ENCODE measurements around the gene CDADC1.
"Not testable (repeated sequence)": the region's sequence is repeated elsewhere in the genome, so short reads cannot be mapped to it uniquely, and the experiment has no call there.

The CDADC1 gene

DNA sequence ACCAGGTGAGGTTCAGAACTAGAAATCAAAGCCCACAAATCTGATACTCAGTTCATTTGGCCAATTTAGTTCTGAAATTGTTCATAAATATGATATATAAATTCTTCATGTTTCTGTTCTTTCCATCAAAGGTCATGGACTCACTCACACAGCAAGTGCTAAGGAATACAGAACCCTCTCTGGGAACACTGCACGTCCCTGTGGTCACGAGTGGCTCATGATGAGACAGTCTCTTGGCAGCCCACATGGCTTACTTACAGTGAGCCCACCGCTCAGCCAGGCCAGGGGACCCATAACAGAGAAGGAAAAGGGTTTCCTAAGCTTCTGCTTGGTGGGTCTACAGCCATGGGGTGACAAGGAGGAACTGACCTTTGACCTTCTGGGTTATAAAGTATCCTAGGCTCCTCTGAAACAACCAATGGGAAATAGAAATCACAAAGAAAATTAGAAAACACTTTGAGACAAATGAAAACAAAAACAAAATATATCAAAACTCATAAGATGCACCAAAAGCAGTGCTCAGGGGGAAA lies 67.4 kb downstream of the CDADC1 start:
- no peak for DNase-seq (ENCODE audit: low read depth)

DNA sequence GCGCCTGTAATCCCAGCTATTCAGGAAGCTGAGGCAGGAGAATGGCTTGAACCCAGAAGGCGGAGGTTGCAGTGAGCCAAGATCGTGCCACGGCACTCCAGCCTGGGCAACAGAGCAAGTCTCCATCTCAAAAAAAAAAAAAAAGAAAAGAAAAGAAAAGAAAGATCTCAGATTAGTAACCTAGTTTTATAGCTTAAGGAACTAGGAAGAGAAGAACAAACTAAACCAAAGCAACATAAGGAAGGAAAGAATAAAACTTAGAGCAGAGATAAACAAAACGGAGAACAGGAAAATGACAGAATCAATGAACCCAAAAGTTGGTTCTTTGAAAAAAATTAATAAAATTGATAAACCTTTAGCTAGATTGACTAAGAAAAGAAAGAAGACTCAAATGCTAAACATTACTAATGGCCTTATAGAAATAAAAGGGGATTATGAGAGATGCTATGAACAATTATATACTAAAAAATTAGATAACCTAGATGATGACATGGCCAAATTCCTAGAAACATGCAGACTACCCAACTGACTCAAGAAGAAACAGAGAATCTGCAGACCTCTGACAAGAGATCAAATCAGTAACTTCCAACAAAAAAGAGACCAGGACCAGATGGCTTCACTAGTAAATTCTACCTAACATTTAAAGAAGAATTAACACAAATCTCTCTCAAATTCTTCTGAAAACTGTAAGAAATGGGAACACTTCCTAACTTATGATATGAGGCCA lies 68.2 kb downstream of the CDADC1 start:
- DNase-seq (ENCODE audit: low read depth) = no peak

DNA sequence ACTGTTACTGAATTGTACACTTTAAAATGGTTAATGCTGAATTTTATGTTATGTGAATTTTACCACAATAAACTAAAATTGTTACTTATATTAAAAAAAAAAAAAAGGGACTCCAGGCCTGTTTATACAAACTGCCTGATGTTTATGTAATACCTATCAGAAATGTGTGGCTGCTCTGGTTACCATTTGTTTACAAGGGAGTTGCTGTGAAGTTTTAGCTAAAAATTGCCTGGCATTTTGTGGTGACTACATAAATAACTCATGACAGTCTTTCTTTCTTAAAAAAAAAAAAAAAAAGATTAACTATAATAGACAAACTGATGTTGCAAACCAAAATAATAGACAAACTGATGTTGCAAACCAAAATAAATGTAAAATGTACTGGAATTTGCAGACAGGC lies 71.8 kb downstream of the CDADC1 start:
- DNase-seq (ENCODE audit: low read depth) = no peak

DNA sequence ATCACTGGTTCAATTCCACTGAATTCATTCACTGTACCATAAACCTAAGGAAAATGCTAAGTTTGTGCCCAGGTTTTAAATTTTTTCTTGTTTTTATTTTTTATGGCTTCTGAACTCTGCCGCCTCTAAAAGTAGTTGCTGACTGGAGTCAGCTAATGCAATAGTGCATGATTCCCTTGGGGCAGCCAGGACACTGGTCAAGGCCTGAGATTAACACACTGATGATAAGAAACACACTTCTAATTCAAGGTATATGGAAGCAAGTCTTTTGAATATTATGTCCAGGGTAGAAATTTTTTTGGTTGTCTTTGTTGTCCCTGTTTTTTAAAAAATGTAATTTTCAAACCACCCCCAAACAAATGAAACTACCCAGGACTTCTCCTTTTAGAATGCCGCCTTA lies 72.2 kb downstream of the CDADC1 start:
- no peak for DNase-seq (ENCODE audit: low read depth)

DNA sequence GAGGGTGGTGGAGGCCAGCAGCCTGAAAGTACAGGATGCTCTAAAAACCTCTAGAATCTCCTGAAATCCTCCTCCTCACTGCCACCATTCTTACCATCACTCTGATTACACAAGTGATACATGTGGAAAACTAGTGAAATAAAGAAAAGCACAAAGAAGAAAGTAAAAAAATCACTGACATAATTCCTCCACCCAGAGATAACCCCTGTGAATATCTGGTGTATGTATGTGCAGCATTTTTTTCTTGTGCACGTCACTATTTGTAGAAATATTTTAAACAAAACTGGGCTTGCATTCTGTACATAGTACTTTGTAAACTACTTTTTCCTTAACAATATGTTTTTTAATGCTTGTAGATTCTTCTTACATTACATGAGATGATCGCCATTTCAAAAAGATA lies 73.2 kb downstream of the CDADC1 start:
- DNase-seq (ENCODE audit: low read depth) = no peak

DNA sequence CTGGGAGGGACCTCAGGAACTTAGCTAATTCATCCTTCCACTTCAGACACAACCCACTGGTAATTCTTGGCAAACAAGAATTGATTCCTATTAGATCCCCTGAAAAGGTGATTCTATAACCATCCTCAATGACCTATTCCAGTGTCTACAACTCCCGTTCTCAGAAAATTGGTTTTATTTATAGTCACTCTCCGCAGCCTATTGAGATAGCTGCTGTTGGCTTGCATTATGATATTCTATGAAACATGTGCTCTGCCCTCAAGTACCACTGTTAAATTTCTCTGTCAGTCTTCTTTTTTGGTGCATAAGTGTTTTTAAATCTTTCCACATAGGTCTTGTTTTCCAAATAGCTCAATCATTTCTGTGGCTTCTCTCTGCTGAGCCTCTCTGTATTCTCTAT lies 75.0 kb downstream of the CDADC1 start:
- no peak for DNase-seq (ENCODE audit: low read depth)

DNA sequence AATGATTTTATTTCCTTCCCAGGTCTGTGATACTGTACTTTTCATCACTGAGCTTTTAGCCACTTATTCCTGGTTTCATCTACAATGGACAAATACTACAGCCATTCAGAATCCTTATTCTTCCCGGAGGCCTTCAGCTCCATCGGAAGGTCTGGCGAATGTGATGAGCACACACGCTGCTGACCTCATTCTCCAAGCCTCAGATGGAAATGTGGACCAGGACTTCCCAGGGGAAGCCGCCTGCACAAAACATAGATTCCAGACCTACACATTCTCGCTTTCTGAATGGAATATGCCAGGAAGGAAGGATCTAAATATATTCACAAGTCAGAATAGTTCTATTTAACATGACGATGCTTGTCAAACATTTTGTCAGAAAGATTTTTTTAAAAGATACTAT lies 75.6 kb downstream of the CDADC1 start:
- no peak for DNase-seq (ENCODE audit: low read depth)

DNA sequence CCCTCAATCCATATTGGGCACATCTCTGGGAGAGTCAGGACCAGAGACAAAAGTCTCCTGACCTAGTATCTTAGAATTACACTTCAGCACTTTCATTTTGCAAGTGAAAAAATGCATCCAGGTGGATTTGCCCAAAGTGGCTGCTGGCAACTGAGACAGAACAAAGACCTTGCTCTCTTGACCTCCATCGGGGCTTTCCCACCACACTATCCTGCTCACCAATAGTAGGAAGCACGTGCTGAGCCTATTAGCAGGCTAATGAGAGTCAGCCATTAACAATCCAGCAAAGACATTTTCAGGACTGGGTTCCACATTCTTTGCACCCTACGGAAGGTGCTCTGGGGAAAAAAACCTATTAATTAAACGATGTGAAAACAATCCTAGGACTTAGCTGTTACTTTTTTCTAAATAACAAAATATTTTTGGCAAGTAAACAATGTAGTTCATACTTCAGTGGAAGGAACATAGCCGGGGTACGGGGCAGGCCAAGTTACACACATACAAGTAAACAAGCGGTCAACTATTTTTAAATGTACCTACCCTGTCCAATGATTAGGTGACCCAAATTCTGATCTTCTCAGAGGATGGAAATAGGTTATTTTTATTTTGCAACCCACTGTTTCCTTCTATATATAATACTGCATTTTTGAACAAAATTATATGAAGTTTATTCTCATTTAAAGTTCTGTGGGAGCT lies 78.6 kb downstream of the CDADC1 start:
- no peak for DNase-seq (ENCODE audit: low read depth)

DNA sequence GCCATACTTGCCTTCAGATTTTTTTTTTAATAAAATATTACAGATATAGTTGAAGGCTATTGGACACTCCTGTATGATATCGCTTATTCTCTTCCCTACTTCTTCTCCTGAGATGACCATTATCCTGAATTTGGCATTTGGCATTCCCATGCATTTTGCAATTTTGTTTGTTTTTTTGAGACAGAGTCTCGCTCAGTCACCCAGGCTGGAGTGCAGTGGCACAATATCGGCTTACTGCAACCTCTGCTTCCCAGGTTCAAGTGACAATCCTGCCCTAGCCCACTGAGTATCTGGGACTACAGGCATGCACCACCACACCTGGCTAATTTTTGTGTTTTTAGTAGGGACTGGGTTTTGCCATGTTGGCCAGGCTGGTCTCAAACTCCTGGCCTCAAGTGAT lies 79.4 kb downstream of the CDADC1 start:
- DNase-seq (ENCODE audit: low read depth) = not testable (repeated sequence)

DNA sequence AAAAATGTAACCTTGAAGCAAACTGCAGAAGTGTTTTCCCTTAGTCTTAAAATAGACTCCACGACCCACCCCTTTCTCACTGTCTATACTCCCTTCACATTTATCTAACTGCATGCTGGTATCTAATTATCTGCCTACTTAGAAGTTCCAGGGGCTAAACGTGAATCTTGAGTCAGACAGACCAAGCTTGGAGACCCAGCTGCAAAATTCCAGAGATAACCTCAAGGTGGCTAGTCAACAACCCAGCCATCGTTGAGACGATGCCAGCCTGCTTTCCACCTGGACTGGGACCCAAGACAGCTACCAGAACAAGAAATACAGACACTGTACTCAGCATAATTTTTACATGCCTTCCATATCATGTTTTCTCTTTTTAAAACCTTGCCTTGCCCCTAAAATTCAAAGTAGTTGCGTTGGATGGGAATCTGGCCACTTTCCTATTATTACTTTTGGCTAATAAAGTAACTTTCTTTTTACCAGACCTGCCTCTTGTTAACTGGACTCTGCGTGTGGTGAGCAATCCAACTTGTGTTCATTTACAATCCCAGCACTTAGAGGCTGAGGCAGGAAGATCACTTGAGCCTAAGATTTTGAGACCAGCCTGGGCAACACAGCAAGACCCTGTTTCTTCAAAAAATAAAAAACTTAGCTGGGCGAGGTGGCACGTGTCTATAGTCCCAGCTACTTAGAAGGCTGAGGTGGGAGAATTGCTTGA lies 82.3 kb downstream of the CDADC1 start:
- DNase-seq (ENCODE audit: low read depth) = no peak

DNA sequence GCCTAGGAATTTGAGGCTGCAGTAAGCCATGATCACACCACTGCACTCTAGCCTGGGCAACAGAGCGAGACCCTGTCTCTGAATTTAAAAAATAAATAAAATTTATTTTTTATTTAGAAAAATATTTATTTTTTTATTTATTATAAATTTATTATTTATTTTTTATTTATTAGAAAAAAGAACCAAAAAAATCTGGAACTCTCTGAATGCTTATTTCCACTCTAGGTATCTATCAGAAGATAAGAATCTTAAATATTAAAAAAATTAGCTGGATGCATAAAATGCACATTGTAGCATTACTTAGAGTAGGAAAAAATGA lies 82.8 kb downstream of the CDADC1 start:
- DNase-seq (ENCODE audit: low read depth) = no peak

DNA sequence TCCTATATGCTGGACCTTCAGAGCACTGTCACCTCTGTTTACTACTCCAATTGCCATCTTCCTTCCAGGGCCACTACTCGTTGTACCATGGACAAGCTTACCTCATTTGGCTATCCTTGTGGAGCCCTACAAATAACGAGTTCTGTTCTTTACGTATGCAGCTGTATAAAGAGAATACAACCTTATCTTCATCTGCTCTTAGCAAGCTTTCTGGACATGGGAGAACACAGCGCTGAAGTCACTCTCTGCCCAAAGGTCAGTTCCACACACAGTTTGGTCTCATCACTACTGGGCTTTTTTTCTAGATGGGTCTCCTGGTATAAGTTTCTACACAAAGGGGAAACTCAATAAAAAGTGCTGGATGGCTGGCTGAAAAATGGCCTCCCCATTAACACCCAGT lies 88.9 kb downstream of the CDADC1 start:
- DNase-seq (ENCODE audit: low read depth) = no peak

DNA sequence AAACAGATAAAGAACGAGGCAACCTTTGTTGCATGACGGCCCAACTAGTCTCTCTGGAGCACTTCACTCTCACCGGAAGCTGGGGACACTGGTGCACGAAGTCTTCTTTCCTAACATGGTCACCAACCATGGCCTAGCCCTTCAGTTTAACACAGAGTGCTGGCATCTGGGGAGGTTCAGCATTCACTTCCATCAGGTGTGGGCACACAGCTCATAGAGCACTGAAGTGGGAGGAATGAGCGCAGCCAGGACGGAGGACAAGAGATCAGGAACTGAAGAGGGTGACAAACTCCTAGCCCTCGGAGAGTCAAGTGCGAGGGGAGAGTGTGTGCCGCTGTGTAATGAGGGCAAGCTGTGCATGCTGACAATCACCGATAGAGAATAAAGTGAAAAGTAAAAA lies 92.4 kb downstream of the CDADC1 start:
- DNase-seq (ENCODE audit: low read depth) = no peak

DNA sequence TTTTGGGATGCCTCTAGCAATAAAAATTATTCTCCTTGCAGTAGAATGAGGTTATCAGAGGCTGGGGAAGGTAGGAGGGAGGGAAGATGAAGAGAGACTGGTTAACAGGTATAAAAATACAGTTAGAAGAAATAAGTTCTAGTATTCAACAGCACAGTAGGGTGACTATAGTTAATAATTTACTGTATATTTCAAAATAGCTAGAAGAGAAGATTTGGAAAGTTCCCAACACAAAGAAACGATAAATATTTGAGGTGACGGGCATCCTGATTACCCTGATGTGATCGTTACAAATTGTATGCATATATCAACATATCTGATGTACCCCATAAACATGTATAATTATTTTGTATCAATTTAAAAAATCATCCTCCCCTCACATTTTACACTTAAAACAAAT lies 93.8 kb downstream of the CDADC1 start:
- DNase-seq (ENCODE audit: low read depth) = no peak

DNA sequence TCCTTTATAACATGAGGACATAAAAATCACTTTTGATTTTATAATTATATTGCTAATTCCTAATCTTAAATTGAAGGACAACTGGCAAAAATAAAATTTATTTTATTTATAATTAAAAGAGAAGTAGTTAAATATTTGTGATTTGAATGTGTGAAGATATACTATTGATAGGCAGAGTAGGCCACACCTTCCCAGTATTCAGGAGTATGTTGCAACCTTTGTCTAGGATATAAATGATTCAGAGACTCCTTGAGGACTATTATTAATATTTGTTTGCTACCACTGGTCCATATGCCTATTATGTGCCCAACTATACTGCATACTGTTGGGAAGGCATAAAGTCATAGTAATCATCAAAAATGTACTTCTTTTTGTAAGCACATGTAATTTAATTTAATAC lies 94.2 kb downstream of the CDADC1 start:
- no peak for DNase-seq (ENCODE audit: low read depth)

DNA sequence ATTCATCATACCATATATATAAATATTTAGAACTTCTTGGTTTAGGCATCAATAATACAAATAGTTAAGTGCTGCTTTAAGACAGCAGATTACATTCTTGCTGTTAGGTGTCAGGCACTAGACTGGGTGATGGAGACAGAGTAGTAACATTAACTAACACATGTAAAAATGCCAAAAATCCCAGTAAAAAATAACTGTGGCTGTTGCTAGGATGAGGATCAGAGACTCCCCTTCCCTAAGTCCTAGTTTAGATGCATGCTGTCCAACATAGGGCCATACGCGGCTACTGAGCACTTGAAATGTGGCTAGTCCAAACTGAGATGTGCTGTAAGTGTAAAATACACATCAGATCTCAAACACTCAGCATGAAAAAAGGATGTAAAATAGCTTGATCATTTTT lies 94.7 kb downstream of the CDADC1 start:
- no peak for DNase-seq (ENCODE audit: low read depth)
